Measurements from ENCODE around the gene ST3GAL2.
A peak's percentile ranks its signal among the peaks of the same experiment; 100 is the strongest.
"Not testable (repeated sequence)": the region's sequence is repeated elsewhere in the genome, so short reads cannot be mapped to it uniquely, and the experiment has no call there.

Gene ST3GAL2

DNA sequence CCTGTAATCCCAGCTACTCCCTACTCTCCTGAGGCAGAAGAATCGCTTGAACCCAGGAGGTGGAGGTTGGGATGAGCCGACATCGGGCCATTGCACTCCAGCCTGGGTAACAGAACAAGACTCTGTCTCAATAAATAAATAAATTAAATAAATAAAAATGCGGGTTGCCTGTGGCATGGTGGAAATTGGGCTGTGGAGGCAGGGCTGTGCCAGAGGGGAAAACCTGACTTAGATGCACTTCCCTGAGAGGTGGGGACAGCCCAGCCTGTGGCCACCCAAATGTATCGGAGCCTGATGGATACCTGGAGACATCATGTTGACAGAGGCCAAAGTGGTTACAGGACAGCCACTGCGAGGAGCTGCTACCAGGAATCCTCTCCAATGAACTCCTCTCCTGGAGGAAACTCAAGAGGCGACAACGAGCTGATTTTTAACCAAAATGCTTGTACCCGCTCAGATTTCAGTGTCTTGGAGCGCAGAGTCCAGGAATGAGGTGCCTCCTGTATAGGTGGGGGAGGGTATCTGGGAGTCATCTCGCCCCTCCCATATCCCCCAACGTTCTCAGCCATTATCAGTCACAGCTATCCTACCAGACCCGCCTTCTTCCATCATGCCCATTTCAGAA lies 59.9 kb downstream of the ST3GAL2 start:
- DNase-seq: no peak

DNA sequence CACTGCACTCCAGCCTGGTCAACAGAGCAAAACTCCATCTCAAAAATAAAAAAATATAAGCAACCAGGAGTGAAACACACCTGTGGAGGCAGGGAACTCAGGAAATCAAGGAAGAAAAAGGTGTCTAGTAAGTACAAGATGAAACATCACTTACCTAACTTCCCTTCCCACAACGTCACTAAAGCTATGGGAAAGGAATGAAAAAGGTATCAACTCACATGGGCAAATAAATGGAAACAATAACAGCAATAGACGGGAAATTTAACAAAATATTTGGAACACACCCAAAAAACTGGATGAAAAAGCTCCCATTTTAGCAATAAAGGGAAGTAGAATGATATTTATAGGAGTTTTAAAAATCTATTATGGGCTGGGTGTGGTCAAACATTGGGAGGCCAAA lies 61.1 kb downstream of the ST3GAL2 start:
- intact Hi-C loops (cut with DNase I): no loop called here
- no peak for DNase-seq

More for the DNA sequence above, 59.9 kb downstream of the ST3GAL2 start:
- intact Hi-C loops (cut with DNase I): no loop called here

DNA sequence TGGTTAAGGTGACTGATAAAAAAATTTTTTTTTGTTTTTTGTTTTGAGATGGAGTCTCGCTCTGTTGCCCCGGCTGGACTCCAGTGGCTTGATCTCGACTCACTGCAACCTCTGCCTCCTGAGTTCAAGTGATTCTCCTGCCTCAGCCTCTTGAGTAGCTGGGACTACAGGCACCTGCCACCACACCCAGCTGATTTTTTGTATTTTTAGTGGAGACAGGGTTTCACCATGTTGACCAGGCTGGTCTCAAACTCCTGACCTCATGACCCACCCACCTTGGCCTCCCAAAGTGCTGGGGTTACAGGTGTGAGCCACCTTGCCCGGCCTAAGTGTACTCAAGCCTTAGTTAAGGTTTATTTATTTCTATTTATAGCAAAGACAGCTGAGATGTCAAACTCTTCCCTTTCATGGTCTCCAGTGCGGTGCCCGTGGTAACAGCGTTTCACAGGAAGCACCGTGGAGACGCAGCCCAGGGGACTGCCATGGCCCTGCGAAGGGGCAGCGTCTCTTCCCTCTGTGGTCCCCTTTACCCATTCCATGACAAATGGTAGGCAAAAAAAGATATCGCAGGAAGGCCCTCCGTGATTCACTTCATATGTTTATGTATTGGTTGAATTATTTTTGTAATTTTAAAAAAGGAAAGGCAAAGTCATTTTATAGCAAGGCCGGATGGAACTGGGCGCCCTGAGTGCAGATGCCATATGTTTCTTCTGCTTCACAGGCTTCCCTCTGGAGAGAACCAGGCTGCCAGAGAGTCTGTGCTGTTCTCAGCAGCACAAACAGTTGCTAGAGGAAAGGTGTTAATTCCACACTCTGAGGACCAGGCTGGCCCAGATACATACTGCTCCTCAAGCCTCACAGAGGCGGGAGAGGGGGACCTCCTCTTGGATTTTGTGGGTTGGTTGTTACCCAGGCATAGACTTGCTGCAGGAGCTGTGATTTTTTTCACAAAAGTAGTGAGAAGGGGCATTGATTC lies 63.0 kb downstream of the ST3GAL2 start:
- intact Hi-C loops (cut with DNase I): no loop called here
- DNase-seq: no peak

DNA sequence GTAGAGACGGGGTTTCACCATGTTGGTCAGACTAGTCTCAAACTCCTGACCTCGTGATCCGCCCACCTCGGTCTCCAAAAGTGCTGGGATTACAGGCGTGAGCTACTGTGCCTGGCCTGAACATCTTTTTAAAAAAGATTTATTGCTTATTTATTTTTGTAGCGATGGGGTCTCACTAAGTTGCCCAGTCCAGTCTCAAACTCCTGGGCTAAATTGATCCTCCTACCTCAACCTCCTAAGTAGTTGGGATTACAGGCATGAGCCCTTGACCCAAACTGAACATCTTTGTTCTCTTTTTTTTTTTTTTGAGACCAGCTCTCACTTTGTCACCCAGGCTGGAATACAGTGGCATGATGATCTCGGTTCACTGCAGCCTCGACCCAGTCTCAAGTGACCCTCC lies 64.7 kb downstream of the ST3GAL2 start:
- no peak for DNase-seq
- intact Hi-C loops (cut with DNase I): no loop called here

DNA sequence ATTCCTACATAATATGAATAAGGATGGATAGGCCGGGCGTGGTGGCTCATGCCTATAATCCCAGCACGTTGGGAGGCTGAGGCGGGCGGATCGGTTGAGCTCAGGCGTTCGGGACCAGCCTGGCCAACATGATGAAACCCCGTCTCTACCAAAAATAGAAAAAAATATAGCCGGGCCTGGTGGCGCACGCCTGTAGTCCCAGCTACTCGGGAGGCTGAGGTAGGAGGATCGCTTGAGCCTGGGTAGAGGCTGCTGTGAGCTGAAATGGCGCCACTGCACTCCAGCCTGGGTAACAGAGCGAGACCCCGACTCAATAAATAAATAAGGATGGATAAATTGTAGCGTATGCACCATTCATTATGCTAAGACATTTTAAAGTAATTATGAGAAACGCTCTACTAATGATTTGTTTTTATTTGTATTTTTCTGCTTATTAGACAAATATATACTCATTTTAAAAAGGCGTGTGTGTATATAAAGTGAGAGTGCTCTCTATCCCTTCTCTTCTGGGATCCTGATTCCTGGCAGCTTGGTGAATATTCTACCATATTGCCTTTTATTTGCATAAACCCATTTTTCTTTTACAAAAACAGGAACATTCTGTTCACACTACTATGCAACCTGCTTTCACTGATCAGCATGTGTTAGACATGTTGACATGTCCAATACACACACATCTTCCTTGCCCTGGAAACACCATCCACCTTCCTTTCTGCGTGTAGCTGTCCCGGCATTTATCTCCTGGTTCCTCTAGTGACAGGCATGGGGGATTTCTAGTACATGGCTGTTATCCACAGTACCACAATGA lies 65.8 kb downstream of the ST3GAL2 start:
- no peak for DNase-seq
- intact Hi-C loops (cut with DNase I): no loop called here

DNA sequence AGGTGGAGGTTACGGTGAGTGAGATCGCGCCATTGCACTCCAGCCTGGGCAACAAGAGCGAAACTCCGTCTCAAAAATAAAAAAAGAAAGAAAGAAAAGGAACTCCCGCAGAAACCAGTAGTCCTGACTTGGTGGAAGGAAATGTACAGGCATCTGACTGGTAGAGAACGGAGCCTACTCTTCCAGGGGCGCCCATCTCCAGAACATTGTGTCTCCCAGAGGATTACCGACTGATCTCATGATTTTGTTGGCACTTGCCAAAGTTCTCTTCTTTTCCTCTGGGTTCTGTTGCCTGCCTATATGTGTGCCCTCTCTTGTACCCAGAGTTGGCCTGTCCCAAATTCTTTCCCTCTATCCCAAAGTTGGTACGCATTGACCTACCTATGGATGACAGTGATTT lies 68.0 kb downstream of the ST3GAL2 start:
- intact Hi-C loops (cut with DNase I): no loop called here
- DNase-seq: no peak

DNA sequence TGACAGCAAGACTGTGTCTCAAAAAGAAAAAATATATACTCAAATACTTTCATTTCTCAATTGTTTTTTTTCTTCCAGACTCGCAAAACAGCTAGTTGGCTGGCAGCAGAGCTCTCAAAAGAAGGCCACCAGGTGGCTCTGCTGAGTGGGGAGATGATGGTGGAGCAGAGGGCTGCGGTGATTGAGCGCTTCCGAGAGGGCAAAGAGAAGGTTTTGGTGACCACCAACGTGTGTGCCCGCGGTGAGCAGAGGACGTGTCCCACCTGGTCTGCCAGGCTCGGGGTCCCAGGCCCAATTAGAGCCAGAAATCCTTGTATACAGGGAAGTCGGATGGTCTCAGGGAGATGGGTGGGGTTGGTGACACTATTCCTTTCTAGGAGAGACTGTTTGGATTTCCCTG lies 68.8 kb downstream of the ST3GAL2 start:
- intact Hi-C loops (cut with DNase I): not testable (repeated sequence)
- peak in 29 of 42 donors; percentile 17 to 68 (median 49) for DNase-seq

DNA sequence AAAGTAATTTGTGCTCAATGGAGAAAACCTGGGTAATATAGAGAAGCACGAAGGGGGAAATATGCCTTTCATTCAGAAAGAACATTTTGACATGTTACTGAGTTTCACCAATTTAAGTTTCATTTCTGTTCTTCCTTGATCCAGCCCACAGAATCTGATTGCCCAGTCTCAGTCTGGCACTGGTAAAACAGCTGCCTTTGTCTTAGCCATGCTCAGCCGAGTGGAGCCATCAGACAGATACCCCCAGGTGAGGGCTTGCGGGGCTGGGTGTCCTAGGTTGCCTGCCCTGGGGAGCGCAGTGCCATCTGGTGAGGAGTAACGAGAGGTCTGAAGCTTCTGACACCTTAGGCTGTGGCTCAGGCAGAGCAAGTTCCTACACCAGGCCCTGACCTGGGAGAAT lies 74.5 kb downstream of the ST3GAL2 start:
- intact Hi-C loops (cut with DNase I): no loop called here
- DNase-seq: no peak

DNA sequence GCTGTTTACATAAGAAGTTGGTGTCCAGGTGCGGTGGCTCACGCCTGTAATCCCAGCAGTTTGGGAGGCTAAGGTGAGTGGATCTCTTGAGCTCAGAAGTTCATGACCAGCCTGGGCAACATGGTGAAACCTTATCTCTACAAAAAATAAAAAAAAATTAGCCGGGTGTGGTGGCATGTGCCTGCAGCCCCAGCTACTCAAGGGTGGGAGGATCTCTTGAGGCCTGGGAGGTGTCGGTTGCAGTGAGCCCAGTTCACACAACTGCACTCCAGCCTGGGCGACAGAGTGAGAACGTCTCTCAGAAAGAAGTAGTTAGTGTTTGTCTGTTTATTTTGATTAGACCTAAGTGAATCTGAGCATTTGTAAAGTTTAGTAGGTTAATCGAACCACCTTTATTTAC lies 79.3 kb downstream of the ST3GAL2 start:
- intact Hi-C loops (cut with DNase I): no loop called here
- DNase-seq: no peak

DNA sequence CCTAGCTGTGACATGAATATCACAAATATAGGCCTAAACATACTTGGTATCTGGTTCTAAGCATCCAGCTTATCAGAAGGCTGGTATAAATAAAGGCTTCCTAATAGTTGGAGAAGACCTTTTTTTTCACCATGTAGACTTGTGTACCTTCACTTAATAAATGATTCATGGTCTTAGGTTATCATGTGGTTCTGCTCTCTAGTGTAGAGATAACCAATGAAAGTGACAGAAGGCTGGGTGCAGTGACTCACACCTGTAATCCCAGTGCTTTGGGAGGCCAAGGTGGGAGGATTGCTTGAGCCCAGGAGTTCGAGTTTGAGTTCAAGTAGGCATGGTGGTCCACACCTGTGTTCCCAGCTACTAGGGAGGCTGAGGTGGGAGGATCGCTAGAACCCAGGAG lies 89.1 kb downstream of the ST3GAL2 start:
- no peak for DNase-seq
- intact Hi-C loops (cut with DNase I): loop anchor here (5.0 kb wide), 1 partner anchor 47 kb away; no protein-coding TSS in a partner anchor

DNA sequence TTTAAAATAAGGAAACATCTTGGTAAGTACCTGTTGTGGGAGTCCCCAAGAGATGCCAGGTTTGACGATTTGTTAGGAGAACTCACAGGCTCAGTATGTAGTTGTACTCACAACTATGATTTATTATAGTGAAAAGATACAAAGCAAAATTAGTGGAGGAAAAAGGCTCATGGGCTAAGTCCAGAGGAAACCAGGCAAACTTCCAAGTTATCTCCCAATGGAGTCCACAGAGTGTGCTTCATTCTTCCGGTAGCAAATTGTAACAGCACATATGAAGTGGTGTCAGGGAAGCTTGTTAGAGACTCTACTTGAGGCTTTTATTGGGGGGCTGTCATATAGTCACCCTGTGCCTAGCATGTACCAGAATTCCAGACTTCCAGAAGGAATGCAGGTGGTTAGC lies 89.9 kb downstream of the ST3GAL2 start:
- no peak for DNase-seq
- intact Hi-C loops (cut with DNase I): loop anchor here (5.0 kb wide), 1 partner anchor 47 kb away; no protein-coding TSS in a partner anchor

DNA sequence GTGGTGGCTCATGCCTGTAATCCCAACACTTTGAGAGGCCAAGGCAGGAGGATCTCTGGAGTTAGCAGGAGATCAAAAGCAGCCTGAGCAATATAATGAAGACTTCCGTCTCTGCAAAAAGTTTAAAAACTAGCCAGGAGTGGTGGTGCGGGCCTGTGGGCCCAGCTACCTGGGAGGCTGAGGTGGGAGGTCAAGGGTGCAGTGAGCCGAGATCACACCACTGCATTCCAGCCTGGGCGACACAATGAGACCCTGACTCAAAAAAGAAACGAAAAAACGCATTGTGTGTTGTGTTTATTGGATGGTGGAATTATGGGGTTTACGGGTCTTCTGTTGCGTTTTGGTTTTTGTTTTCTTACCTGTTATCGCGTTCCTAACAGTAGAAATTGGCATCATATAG lies 93.1 kb downstream of the ST3GAL2 start:
- intact Hi-C loops (cut with DNase I): loop anchor here (5.0 kb wide), 1 partner anchor 44 kb away; no protein-coding TSS in a partner anchor
- DNase-seq: no peak

DNA sequence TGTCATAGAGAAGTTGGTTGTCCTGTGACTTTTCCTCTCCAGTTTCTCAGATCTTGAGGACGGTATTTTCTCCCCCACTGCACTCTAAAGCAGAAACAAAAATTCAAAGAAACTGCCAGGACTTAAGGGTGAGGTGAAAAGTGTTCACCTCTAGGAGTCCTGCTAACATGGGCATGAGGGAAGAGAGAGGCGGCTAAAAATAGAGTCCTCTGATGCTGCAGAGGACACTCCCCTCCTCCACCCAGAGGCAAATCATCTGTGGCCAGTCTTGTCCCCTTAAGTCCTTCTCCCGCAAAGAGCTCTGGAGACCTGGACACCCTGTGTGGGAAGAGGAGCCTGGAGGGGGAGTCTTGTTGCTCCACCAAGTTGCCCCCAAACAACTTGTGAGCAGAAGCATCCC lies 96.9 kb downstream of the ST3GAL2 start:
- intact Hi-C loops (cut with DNase I): no loop called here
- DNase-seq: no peak

DNA sequence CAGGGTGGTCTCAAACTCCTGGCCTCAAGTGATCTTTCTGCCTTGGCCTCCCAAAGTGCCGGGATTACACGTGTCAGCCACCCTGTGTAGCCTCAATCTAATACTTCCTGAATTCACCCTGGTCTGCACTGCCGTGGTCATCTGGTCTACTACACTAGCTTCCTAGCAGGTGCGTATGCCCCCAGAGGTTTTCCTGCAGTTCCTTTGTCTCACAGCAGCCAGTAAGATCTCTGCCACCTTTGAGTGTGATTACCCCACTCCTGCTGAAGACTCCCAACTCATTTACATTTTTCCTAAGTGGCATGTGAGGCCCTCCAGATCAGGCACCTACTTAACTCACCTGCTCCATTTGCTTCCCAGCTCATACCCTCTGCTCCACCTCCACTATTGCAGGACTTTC lies 97.3 kb downstream of the ST3GAL2 start:
- intact Hi-C loops (cut with DNase I): no loop called here
- DNase-seq: no peak

DNA sequence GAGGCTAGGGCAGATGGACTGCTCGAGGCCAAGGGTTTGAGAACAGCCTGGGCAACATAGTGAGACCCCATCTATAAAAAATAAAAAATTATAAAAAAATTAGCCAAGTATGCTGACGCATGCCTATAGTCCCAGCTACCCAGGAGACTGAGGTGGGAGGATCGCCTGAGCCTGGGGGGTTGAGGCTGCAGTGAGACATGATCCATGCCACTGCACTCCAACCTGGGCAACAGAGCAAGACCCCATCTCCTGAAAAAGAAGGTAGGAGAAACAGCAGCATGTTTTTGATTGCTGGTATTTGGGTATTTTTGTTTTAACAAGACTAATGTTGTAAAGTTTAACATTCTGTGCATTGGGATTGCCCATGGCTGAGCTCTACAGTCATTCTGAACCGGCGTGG lies 101.1 kb downstream of the ST3GAL2 start:
- intact Hi-C loops (cut with DNase I): no loop called here
- no peak for DNase-seq

DNA sequence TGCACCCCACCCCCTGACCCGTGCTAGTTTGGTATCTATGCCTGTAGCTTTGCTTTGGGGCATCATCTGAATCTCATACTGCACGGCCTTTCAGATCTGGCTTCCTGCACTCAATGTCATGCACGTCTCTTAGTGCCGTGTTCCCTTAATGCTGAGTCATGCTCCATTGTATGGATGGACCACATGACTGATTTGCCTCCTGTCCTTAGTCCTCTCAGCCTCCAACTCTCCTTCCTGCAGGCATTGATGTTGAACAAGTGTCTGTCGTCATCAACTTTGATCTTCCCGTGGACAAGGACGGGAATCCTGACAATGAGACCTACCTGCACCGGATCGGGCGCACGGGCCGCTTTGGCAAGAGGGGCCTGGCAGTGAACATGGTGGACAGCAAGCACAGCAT lies 106.2 kb downstream of the ST3GAL2 start:
- DNase-seq; intact Hi-C loops (cut with DNase I): not testable (repeated sequence)

DNA sequence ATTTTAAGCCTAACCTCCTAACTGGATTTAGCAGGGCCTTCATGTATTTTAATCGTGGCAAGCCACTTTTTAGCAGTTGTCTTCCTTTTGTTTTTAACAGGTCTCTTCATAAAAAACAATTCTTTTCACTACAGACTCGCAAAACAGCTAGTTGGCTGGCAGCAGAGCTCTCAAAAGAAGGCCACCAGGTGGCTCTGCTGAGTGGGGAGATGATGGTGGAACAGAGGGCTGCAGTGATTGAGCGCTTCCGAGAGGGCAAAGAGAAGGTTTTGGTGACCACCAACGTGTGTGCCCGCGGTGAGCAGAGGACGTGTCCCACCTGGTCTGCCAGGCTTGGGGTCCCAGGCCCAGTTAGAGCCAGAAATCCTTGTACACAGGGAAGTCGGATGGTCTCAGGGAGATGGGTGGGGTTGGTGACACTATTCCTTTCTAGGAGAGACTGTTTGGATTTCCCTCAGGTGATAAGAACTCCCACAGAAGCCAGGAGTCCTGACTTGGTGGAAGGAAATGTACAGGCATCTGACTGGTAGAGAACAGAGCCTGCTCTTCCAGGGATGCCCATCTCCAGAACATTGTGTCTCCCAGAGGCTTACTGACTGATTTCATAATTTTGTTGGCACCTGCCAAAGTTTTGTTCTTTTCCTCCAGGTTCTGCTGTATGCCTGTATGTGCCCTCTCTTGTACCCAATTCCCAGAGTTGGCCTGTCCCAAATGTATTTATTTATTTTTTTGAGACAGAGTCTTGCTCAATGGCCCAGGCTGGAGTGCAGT lies 107.1 kb downstream of the ST3GAL2 start:
- DNase-seq: peak in 33 of 42 donors; percentile 9 to 65 (median 33)
- intact Hi-C loops (cut with DNase I): no loop called here

DNA sequence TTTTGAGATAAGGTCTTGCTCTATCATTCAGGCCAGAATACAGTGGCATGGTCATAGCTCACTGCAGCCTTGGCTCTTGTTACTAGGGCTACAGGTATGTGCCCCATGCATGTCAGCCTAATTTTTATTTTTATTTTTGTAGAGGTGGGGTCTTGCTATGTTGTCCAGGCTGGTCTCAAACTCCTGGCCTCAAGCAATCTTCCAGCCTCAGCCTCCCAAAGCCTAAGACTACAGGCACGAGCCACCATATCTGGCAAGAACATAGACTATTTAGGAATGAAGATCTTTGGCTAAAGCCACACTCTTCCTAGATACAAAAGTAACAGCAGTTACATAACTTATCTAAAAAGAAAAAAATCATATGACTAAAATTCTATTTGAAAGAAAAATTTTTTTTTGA lies 107.8 kb downstream of the ST3GAL2 start:
- intact Hi-C loops (cut with DNase I): no loop called here
- DNase-seq: no peak

All from head of caudate nucleus (tissue), 42 donors.